ENCODE results near the gene DDB1.

DDB1 gene

GRCh38 chr11:61290905-61291690 is 41.8 kb downstream of the DDB1 start:
- DNase-seq (ENCODE audit: extremely low read depth, low read depth) = no peak
- H3K4me3 ChIP-seq (replicated peaks; ENCODE audit: low read depth, low read length) = no peak overlapping the region
- TF ChIP-seq, protein P1, sequence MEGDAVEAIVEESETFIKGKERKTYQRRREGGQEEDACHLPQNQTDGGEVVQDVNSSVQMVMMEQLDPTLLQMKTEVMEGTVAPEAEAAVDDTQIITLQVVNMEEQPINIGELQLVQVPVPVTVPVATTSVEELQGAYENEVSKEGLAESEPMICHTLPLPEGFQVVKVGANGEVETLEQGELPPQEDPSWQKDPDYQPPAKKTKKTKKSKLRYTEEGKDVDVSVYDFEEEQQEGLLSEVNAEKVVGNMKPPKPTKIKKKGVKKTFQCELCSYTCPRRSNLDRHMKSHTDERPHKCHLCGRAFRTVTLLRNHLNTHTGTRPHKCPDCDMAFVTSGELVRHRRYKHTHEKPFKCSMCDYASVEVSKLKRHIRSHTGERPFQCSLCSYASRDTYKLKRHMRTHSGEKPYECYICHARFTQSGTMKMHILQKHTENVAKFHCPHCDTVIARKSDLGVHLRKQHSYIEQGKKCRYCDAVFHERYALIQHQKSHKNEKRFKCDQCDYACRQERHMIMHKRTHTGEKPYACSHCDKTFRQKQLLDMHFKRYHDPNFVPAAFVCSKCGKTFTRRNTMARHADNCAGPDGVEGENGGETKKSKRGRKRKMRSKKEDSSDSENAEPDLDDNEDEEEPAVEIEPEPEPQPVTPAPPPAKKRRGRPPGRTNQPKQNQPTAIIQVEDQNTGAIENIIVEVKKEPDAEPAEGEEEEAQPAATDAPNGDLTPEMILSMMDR (IDR thresholded peaks at IDR 0.05; ENCODE audit: low read depth, low read length, missing control alignments) = peak; percentile 14

DNA sequence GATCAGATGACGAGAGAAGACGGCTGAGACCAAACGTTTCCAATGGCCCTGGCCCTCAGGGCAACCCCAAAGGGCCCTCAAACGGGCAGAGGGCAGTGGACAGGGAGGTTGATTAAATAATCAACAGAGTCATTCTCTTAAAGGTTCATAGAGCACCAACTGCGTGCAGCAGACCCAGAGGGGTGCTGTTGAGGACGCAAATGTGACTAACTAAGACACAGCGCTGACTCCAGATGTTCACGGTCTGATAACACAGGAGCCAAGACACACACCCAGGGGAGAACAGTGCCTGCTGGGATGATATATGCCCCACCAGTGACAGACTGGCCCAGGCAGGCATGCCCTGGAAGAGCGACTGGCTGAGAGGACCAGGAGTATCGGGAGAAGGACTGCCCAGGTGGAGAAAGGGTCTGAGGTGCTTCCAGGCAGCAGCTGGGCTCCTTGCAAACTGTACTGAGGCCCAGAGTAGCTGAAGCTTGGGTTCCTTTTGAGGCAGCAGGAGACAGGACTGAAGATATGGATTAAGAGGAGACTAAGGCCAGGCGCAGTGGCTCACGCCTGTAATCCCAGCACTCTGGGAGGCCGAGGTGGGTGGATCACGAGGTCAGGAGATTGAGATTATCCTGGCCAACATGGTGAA is 45.4 kb downstream of the DDB1 start:
- TF ChIP-seq, protein P1 (IDR thresholded peaks at IDR 0.05; ENCODE audit: low read depth, low read length, missing control alignments) = no peak
- H3K4me3 ChIP-seq (replicated peaks; ENCODE audit: low read depth, low read length) = no peak overlapping the region
- DNase-seq (ENCODE audit: extremely low read depth, low read depth) = no peak

GRCh38 chr11:61283613-61284012 is 49.3 kb downstream of the DDB1 start:
- DNase-seq (ENCODE audit: extremely low read depth, low read depth) = no peak
- H3K4me3 ChIP-seq (replicated peaks; ENCODE audit: low read depth, low read length) = no peak overlapping the region
- TF ChIP-seq, protein P1 (IDR thresholded peaks at IDR 0.05; ENCODE audit: low read depth, low read length, missing control alignments) = no peak

DNA sequence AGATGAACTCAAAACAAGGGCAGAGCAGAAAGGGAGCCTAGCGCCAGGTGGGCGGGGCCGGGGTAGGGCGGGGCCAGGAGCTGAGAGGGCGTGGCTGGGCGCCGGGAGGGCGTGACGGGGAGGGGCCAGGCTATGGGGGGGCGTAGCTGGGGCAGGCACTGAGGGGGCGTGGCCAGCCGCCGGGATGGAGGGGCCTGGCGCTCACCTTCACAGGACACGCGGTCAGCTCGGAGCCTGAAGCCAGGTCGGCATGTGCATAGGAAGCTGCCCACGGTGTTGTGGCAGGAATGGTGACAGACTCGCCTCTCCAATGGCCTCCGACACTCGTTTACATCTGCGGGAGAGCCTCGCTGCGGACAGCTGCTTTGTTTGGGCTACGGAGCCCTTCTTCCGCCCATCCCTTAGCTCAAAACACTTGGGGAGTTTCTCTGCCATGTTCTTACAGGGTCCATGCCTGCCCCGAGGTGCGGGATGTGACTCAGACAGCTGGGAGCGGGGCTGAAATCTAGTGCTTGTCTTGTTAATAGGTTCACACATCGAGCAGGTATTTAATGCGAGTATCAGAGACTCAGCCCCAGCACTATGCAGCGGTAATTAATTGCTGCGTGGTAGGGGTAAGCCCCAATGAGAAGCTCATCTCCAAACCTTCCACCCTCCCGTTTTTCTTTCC is 51.2 kb downstream of the DDB1 start:
- TF ChIP-seq, protein P1 (IDR thresholded peaks at IDR 0.05; ENCODE audit: low read depth, low read length, missing control alignments) = no peak
- no peak for DNase-seq (ENCODE audit: extremely low read depth, low read depth)
- no peak overlapping the region for H3K4me3 ChIP-seq (replicated peaks; ENCODE audit: low read depth, low read length)

DNA sequence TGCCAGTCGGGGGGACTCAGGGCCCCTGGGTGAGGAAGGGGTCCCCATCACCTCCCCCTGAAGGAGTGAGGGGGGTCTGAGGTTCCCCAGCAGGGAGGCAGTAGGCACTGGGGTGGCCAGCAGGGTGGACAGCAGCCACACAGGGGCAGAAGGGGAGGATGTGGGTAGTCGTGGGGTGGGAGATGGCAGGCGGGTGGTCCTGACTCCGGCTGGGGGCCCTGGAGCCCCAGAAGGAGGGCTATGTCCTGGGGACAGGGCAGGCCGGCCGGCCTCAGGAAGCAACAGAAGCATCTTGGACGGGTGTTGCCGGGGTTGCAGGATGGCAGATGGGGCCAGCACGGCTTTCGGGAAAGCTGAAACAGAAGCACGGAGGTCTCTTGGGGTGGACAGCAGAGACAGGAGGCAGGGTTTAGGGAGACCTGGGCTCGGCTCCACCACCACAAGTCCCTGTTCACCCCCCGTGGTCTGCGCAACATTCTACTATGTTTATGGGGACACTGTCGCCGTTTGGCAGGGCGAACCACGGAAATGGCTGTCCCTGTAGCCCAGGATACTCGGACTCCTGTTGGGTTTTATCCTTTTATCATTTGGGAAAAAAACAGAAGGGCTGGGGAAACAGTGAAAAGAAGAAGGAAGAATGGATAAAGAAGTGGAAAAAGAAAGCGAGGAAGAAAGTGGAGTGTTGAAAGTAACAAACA is 51.9 kb downstream of the DDB1 start:
- TF ChIP-seq, protein P1 (IDR thresholded peaks at IDR 0.05; ENCODE audit: low read depth, low read length, missing control alignments) = no peak
- no peak overlapping the region for H3K4me3 ChIP-seq (replicated peaks; ENCODE audit: low read depth, low read length)
- DNase-seq (ENCODE audit: extremely low read depth, low read depth) = no peak

DNA sequence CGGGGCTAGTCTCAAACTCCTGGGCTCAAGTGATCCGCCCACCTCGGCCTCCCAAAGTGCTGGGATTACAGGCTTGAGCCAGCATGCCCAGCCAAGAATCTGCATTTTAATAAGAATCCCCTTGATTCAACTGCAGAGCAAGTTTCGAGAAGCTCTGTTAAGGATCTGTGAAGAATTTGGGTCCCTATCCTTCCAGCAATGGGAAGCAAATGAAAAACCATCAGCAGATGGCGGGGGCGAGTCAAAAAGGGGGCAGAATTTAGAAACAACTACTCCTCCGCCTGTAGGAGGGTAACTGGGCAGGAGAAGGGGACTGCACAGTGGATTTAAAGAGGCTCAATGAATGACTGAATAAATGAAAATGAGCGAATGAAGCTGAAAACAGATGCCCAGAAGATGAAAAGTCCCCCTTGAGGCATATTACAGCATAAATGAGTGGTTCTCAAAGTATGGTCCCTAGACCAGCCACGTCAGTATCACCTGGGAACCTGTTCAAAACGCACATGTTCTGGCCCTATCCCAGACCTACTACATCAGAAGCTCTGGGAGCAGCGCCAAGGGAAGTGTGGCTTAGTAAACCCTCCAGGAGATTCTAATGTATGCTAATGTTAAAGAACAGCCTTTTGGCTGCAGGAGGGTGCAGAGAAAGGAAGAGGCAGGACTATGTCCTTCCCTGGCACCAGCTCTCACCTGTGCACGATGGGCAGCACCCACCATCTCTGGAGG is 52.8 kb downstream of the DDB1 start:
- TF ChIP-seq, protein P1 (IDR thresholded peaks at IDR 0.05; ENCODE audit: low read depth, low read length, missing control alignments) = no peak
- DNase-seq (ENCODE audit: extremely low read depth, low read depth) = no peak
- H3K4me3 ChIP-seq (replicated peaks; ENCODE audit: low read depth, low read length) = no peak overlapping the region

All from HFF-Myc (cell line).